ENCODE data around the gene EP300.
A peak's percentile ranks its signal among the peaks of the same experiment; 100 is the strongest.

The EP300 gene

GRCh38 chr22:41216984-41217383 is 124.6 kb downstream of the EP300 start:
- no peak for DNase-seq

- DNase-seq = peak; percentile 6
Measured at GRCh38 chr22:41217553-41218157, 125.3 kb downstream of the EP300 start.

GRCh38 chr22:41222846-41223507 is 130.6 kb downstream of the EP300 start:
- DNase-seq = no peak

GRCh38 chr22:41223535-41223934 is 131.1 kb downstream of the EP300 start:
- DNase-seq = no peak

- no peak for DNase-seq
Measured at GRCh38 chr22:41226723-41227655, 134.6 kb downstream of the EP300 start.

- no peak for DNase-seq
Measured at GRCh38 chr22:41229215-41229614, 136.8 kb downstream of the EP300 start.
